BJ (cell line): ENCODE measurements around the gene HSF2BP. TPM values are rescaled to one million over a fixed set of nuclear protein-coding genes. Genes with fewer than 3 reads are reported as not detected.
"Not testable (repeated sequence)": the region's sequence is repeated elsewhere in the genome, so short reads cannot be mapped to it uniquely, and the experiment has no call there.

Source experiments
- CTCF ChIA-PET: fragments of 350-600 bp; formaldehyde crosslinking; extraction: SDS; loops from one replicate; lab custom pipeline; 2021; ENCODE audit warnings: antibody characterized with exemption, inconsistent platforms; lab: Yijun Ruan, JAX
- POLR2A ChIA-PET: fragments of 300-600 bp; sonication (Branson Sonifier 250); formaldehyde crosslinking; extraction: SDS; loops from one replicate; lab custom pipeline; 2021; ENCODE audit warnings: antibody characterized with exemption; lab: Charles Lee
- DNase-seq: peaks from one replicate; pipeline ENCODE4 v3.0.0-alpha.2; 2011; ENCODE audit warnings: low read depth
- H3K27me3 ChIP-seq: 2 replicates; pipeline ENCODE4 v1.6.0; 2011; ENCODE audit warnings: low read length; ENCODE audit not compliant: control insufficient read depth, insufficient read depth
- H3K36me3 ChIP-seq: 2 replicates; pipeline ENCODE4 v1.5.1; 2011; ENCODE audit warnings: low read length; ENCODE audit not compliant: control insufficient read depth, insufficient read depth
- H3K4me3 ChIP-seq: 2 replicates; pipeline ENCODE4 v1.5.1; 2011; ENCODE audit warnings: low read depth, mild to moderate bottlenecking, control low read depth, low read length
- CTCF ChIP-seq: IDR thresholded peaks from 2 replicates; pipeline ENCODE4 v1.5.1; 2011; ENCODE audit warnings: low read depth, mild to moderate bottlenecking, control low read depth, inconsistent platforms, low read length, moderate library complexity; ENCODE audit not compliant: insufficient read depth
- polyA plus RNA-seq: library from polyadenylated mRNA; depleted of rRNA; stranded (reverse); fragments of >200 nt; gene quantifications from 2 replicates; pipeline ENCODE4 v1.2.3, GENCODE V29; 2011

Gene HSF2BP
- polyA plus RNA-seq, 1 experiment, result 1.2 TPM

DNA sequence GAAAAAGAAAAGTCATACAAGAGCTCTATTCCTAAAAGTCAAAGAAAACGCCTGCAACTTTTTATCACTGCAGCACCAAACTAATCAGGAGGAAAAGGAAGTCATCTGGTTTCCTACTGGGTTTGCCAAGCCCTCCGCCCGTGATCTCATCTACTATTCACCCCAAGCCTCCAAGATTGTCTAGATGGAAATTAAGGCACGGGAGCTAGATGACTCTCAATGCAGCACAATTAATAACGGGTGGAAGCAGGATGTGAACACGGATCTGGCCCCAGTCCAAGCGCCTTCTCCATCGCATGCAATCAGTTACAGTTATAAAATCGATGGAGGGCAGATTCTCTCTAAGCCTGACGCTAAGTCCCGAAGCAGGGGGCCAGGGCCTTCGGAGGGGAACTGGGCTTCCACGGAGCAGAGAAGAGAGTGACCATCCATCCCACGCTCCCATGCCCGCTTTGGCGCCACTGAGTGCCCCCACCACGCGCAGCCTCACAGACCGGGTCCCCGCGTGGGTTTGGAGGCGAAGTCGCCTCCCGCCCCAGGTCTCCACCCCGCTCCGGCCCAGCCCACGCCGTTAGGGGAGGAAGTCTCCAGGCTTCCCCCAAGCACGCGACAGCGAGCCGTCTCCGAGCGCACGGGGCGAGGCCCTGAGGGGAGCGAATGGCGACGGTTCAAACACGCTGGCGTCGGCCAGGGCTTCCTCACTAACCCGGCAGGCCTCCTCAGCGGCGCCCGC is 1.8 kb downstream of the HSF2BP start:
- CTCF ChIA-PET, result interaction anchor here (1.9 kb wide), 1 partner anchor 12 kb away, joined by 8 read pairs; no protein-coding TSS in a partner anchor
- Histone ChIP-seq H3K27me3 (no peaks in the 10 kb centered on the region), H3K4me3 (no peak overlapping the region), H3K36me3 (no peaks in the 10 kb centered on the region)
- TF ChIP-seq CTCF, result no peak
- DNase-seq, result no peak
- POLR2A ChIA-PET, result interaction anchor here (0.6 kb wide), 1 partner anchor 17 kb away, joined by 9 read pairs; no protein-coding TSS in a partner anchor

- H3K36me3 ChIP-seq, result no peaks in the 10 kb centered on the region
- no peaks in the 10 kb centered on the region for H3K27me3 ChIP-seq
- DNase-seq, result no peak
- no peak overlapping the region for H3K4me3 ChIP-seq
- ChIA-PET POLR2A (no interaction called here), CTCF (interaction anchor here (1.0 kb wide), 1 partner anchor 293 kb away, joined by 3 read pairs; no protein-coding TSS in a partner anchor)
- TF ChIP-seq CTCF, result no peak
These were observed 4.3 kb downstream of the HSF2BP start for GRCh38 chr21:43654806-43655489.

- TF ChIP-seq CTCF, result no peak
- Histone ChIP-seq H3K4me3 (no peak overlapping the region), H3K27me3 (no peaks in the 10 kb centered on the region), H3K36me3 (no peaks in the 10 kb centered on the region)
- no peak for DNase-seq
- POLR2A ChIA-PET, result no interaction called here
- CTCF ChIA-PET, result no interaction called here
These were observed 5.7 kb downstream of the HSF2BP start for GRCh38 chr21:43653626-43654025.

GRCh38 chr21:43652616-43653015 is 6.7 kb downstream of the HSF2BP start:
- DNase-seq, result no peak
- CTCF ChIA-PET, result no interaction called here
- H3K27me3 ChIP-seq, result no peaks in the 10 kb centered on the region
- H3K4me3 ChIP-seq, result no peak overlapping the region
- POLR2A ChIA-PET, result no interaction called here
- H3K36me3 ChIP-seq, result no peaks in the 10 kb centered on the region
- no peak for TF ChIP-seq CTCF

- DNase-seq, POLR2A ChIA-PET, H3K36me3 ChIP-seq, CTCF ChIA-PET, H3K27me3 ChIP-seq, H3K4me3 ChIP-seq: not testable (repeated sequence)
These were observed 7.4 kb downstream of the HSF2BP start for GRCh38 chr21:43651926-43652325.
